Glutamatergic neuron (in vitro differentiated cells): ENCODE data around the gene IGFBP4. TPM values are rescaled to one million over a fixed set of nuclear protein-coding genes. Genes with fewer than 3 reads are reported as not detected.

Experiments
- DNase-seq: peaks from one replicate; pipeline ENCODE4 v3.0.0; 2022
- H3K27ac Mint-ChIP-seq: one replicate; pipeline ENCODE4 v1.8.0; 2020; ENCODE audit warnings: mild to moderate bottlenecking, mixed read lengths, inconsistent platforms; ENCODE audit not compliant: unreplicated experiment
- H3K27me3 Mint-ChIP-seq: one replicate; pipeline ENCODE4 v1.8.0; 2020; ENCODE audit warnings: mild to moderate bottlenecking, moderate library complexity, mixed read lengths, inconsistent platforms; ENCODE audit not compliant: unreplicated experiment
- H3K36me3 Mint-ChIP-seq: one replicate; pipeline ENCODE4 v1.8.0; 2020; ENCODE audit warnings: mild to moderate bottlenecking, mixed read lengths, inconsistent platforms; ENCODE audit not compliant: unreplicated experiment
- H3K4me1 Mint-ChIP-seq: one replicate; pipeline ENCODE4 v1.8.0; 2020; ENCODE audit warnings: mild to moderate bottlenecking, low read depth, mixed read lengths, inconsistent platforms; ENCODE audit not compliant: unreplicated experiment
- H3K4me3 Mint-ChIP-seq: one replicate; pipeline ENCODE4 v1.8.0; 2020; ENCODE audit warnings: mild to moderate bottlenecking, mixed read lengths, inconsistent platforms; ENCODE audit not compliant: unreplicated experiment
- H3K9me3 Mint-ChIP-seq: one replicate; pipeline ENCODE4 v1.8.0; 2020; ENCODE audit warnings: mild to moderate bottlenecking, moderate library complexity, mixed read lengths, inconsistent platforms; ENCODE audit not compliant: unreplicated experiment
- total RNA-seq: library from RNA; stranded (reverse); fragmentation: NEBNext Ultra II Directional; extraction: Animal tissue kit (Norgen Biotek cat#: 25700); gene quantifications from one replicate; pipeline ENCODE4 v1.2.1, GENCODE V29; 2021; ENCODE audit not compliant: unreplicated experiment
- TF ChIP-seq, protein P1 (sequence below): fragments of 200-600 bp; sonication (generic); IDR thresholded peaks from one replicate; pipeline ENCODE4 v1.5.0; 2021; ENCODE audit not compliant: partially characterized antibody, unreplicated experiment

Gene IGFBP4
- total RNA-seq, 1 donor from 2014 or later, result 1.9 TPM

DNA sequence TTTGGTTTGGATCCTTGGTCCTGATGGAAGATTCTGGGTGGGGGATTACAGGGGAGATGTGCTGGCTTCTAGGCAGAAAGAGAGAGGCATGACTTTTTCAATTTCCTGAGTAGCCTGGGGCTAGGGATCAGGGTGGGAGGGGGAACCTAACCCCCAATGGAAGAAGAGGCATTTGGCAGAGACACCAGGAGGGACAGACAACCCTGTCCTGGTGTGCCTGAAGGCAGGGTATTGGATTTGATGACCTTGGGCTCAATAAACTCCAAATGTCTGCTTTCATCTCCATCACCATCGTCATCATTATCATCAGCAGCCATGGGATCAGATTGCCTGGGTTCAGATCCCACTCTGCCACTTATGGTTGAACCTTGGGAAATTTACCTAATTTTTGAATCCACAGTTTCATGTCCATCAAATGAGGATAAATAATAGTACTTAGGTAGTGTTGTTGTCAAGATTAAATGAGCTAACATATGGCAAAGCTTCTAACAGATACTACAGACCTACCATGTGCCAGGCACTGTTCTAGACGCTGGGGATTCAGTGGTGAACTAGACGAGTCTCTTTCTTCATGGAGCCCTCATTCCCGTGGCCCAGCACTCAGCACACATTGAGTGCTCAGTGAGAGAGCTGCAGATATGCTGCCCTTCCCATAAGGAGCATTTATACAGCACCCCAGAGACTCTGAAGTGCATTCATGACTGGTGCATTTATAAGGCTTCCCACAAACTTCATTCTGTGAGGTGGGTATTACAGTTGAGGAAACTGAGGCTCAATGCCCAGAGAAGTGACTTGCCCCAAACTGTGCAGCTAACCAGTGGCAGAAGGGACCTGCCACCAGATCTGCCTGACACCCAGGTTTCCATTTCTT is 26.8 kb downstream of the IGFBP4 start:
- no peak overlapping the region for H3K4me3 Mint-ChIP-seq
- TF ChIP-seq, protein P1, sequence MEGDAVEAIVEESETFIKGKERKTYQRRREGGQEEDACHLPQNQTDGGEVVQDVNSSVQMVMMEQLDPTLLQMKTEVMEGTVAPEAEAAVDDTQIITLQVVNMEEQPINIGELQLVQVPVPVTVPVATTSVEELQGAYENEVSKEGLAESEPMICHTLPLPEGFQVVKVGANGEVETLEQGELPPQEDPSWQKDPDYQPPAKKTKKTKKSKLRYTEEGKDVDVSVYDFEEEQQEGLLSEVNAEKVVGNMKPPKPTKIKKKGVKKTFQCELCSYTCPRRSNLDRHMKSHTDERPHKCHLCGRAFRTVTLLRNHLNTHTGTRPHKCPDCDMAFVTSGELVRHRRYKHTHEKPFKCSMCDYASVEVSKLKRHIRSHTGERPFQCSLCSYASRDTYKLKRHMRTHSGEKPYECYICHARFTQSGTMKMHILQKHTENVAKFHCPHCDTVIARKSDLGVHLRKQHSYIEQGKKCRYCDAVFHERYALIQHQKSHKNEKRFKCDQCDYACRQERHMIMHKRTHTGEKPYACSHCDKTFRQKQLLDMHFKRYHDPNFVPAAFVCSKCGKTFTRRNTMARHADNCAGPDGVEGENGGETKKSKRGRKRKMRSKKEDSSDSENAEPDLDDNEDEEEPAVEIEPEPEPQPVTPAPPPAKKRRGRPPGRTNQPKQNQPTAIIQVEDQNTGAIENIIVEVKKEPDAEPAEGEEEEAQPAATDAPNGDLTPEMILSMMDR, result no peak
- H3K36me3 Mint-ChIP-seq, result no peaks in the 10 kb centered on the region

DNA sequence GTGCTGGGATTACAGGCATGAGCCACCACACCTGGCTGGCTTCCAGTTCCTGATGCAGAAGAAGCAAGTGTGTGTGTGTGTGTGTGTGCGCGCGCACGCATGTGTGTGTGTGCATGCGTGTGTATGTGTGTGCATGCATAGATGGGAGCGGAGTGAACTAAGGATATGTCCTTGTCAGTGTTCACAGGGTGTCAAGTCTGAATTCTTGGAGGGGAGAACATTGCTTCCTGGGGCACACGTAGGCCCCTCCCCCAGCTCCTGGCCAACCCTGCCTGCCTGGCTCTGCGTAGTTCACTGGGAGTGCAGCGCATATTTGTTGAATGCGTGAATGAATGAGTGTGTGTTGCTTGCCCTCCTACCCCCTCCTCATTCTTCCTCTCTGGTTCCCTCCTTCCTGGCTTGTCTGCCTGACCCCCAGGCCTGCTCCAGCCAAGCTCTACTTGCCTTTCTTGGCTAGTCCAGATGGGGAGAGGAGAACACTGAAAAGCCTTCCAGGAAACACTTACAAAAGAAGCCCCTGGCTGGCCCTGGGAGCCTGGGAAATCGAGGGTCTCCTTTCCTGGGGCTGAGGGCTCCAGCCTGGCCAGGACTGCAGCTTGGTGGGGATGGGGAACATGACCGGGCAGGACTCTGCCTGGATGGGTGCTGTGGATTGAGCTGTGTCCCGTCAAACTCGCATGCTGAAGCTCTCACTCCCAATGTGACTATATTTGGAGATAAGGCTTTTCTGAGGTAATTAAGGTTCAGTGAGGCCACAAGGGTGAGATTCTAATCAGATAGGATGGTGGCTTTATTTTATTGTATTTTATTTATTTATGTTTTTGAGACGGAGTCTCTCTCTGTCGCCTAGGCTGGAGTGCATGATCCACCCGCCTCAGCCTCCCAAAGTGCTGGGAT is 27.9 kb downstream of the IGFBP4 start:
- Mint-ChIP-seq H3K27me3 (peaks cover 6% of the 10 kb centered on the region), H3K36me3 (no peaks in the 10 kb centered on the region), H3K4me3 (no peak overlapping the region), H3K4me1 (no peaks in the 10 kb centered on the region), H3K27ac (no peak overlapping the region), H3K9me3 (peaks cover 5% of the 10 kb centered on the region)
- DNase-seq, result no peak
- TF ChIP-seq, protein P1, result no peak

More for the DNA sequence above, 26.8 kb downstream of the IGFBP4 start:
- H3K4me1 Mint-ChIP-seq, result no peaks in the 10 kb centered on the region
- no peak for DNase-seq
- peaks cover 7% of the 10 kb centered on the region for H3K27me3 Mint-ChIP-seq
- no peak overlapping the region for H3K27ac Mint-ChIP-seq
- peaks cover 5% of the 10 kb centered on the region for H3K9me3 Mint-ChIP-seq

DNA sequence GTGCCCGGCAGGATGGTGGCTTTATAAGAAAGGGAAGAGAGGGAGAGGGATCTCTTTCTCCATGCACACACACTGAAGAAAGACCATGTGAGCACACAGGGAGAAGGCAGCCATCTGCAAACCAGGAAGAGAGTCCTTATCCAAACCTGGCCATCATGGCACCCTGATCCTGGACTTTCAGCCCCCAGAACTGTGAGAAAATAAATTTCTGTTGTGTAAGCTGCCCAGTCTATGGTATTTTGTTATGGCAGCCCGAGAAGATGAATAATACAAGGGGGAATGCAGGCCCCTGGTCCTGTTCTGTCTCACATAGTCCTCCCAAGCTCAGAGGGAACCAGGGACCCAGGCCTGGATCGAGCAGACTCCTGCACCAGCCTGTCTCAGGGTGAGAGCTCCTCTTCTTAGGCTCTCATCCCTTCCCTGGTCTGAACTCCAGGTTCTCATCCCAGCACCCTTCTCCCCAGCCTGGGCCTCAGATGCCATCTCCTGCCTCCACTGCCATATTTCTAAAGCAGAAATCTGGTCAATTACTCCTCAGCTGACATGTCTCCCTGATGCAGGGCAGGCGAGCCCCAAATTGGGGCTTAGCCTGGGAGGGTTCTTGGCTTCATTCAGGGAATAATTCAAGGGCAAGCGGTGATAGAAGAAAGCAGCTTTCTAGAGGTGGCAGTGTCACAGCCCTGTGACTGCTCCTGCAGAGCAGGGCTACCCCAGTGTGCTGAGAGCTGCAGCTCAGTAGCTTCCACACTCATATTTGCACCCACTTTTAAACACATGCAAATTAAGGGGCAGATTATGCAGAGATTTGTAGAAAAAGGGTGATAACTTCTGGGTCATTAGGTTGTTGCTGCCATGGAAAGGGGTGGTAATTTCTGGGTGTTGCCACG is 28.8 kb downstream of the IGFBP4 start:
- H3K9me3 Mint-ChIP-seq, result peaks cover 5% of the 10 kb centered on the region
- H3K4me1 Mint-ChIP-seq, result no peaks in the 10 kb centered on the region
- no peaks in the 10 kb centered on the region for H3K36me3 Mint-ChIP-seq
- peaks cover 7% of the 10 kb centered on the region for H3K27me3 Mint-ChIP-seq
- DNase-seq, result no peak
- TF ChIP-seq, protein P1, result no peak
- no peak overlapping the region for H3K27ac Mint-ChIP-seq
- no peak overlapping the region for H3K4me3 Mint-ChIP-seq

DNA sequence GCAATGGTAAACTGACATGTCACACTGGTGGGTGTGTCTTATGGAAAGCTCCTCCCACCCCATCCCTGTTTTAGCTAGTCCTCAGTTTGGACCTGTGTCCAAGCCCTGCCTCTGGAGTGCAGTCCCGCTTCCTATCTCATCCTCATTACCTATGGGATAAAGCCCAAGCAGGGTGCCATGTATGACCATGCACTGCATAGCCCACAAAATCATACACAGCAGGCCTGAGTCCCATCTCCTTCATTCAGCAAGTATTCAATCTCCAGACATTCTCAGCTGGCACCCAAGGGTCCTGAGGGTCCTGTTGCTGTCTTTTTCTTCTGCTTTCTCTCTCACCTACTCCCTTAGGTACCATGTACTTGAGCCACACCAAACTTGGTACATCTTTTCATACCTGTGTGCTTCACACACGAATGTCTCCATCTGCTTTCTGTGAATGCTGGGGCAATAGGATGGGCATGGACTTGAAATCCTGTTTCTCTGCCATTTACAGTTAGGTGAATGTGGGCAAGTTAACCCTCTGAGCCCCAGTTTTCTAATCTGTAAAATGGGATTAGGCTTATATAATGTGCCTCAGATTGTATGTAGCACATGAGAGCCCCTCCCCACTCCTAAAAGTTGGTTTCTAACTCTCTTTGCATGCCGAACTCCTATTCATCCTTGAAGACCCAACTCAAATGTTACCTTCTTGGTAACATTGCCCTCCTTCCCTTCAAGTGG is 29.6 kb downstream of the IGFBP4 start:
- TF ChIP-seq, protein P1, result no peak
- Mint-ChIP-seq H3K9me3 (peaks cover 5% of the 10 kb centered on the region), H3K36me3 (no peaks in the 10 kb centered on the region), H3K4me3 (no peak overlapping the region), H3K27me3 (peaks cover 7% of the 10 kb centered on the region), H3K27ac (no peak overlapping the region), H3K4me1 (no peaks in the 10 kb centered on the region)
- DNase-seq, result no peak
